Endothelial cell of umbilical vein (primary cell): ENCODE data around the gene SELENOH. TPM values are rescaled to one million over a fixed set of nuclear protein-coding genes. Genes with fewer than 3 reads are reported as not detected.

Experiments
- BruUV-seq: library from RNA; stranded (reverse); fragments of 400-500 nt; replicated peaks from 2 replicates; lab custom pipeline; 2021; lab: Mats Ljungman, UMichigan
- CTCF ChIA-PET: fragments of 300-600, 350-600 bp; sonication (Branson Sonifier 250); formaldehyde crosslinking; loops from one replicate; lab custom pipeline; 2021; ENCODE audit warnings: antibody characterized with exemption, inconsistent platforms; lab: Charles Lee
- POLR2A ChIA-PET: fragments of 300-600, 350-600 bp; sonication (Branson Sonifier 250); formaldehyde crosslinking; loops from one replicate; lab custom pipeline; 2021; ENCODE audit warnings: antibody characterized with exemption, inconsistent platforms; lab: Charles Lee
- DNase-seq: peaks from one replicate; pipeline ENCODE4 v3.0.0-alpha.2; 2011; ENCODE audit warnings: low read depth, low spot score
- FAIRE-seq: peaks from 2 replicates; lab custom pipeline; 2011; peaks lifted over from hg19 to GRCh38; lab: Jason Lieb, UNC
- H2AFZ ChIP-seq: 2 replicates; pipeline ENCODE4 v1.6.0; 2012; ENCODE audit warnings: low read depth, low read length, control low read depth, inconsistent platforms
- H3K27ac ChIP-seq: 2 replicates; pipeline ENCODE4 v1.5.1; 2011; ENCODE audit warnings: low read depth, mild to moderate bottlenecking, control low read depth, low read length, moderate library complexity; ENCODE audit not compliant: insufficient read depth
- H3K27me3 ChIP-seq, 2 experiments: 2 replicates each; pipeline versions ENCODE4 v1.6.0 to v1.6.1; 2011; ENCODE audit warnings: low read length in 2 of 2, mixed read lengths in 1 of 2; ENCODE audit not compliant: control insufficient read depth in 2 of 2, insufficient read depth in 2 of 2
- H3K36me3 ChIP-seq, 2 experiments: 2 replicates in 1 of 2; 3 replicates in 1 of 2; pipeline ENCODE4 v1.5.1; 2011; ENCODE audit warnings: low read length in 2 of 2, mild to moderate bottlenecking in 1 of 2, moderate library complexity in 1 of 2; ENCODE audit not compliant: control insufficient read depth in 2 of 2, insufficient read depth in 2 of 2; ENCODE audit errors: extremely low read depth in 1 of 2
- H3K4me1 ChIP-seq: 3 replicates; pipeline ENCODE4 v1.5.1; 2011; ENCODE audit warnings: mild to moderate bottlenecking, low read length; ENCODE audit not compliant: control insufficient read depth, insufficient read depth; ENCODE audit errors: extremely low read depth
- H3K4me2 ChIP-seq: 2 replicates; pipeline ENCODE4 v1.6.1; 2011; ENCODE audit warnings: low read length, control low read depth, mixed read lengths; ENCODE audit not compliant: insufficient read depth
- H3K4me3 ChIP-seq, 3 experiments: fragments of 200-600 bp in 1 of 3; sonication (generic), shearing (Covaris generic) in 1 of 3; replicated peaks in 1 of 3; 2 replicates each; pipeline ENCODE4 v1.5.1; 2011 to 2016; ENCODE audit warnings: control low read depth in 3 of 3, low read length in 3 of 3, mild to moderate bottlenecking in 2 of 3, inconsistent platforms in 1 of 3, low read depth in 1 of 3, moderate library complexity in 1 of 3; ENCODE audit not compliant: insufficient read depth in 1 of 3
- H3K79me2 ChIP-seq: 2 replicates; pipeline ENCODE4 v1.6.0; 2012; ENCODE audit warnings: low read length, inconsistent platforms; ENCODE audit not compliant: control insufficient read depth, insufficient read depth
- H3K9ac ChIP-seq: replicated peaks from 2 replicates; pipeline ENCODE3; 2011; ENCODE audit warnings: low read length, control low read depth; ENCODE audit not compliant: insufficient read depth; ENCODE audit errors: extremely low read depth
- H3K9me1 ChIP-seq: replicated peaks from 3 replicates; pipeline ENCODE4 v1.6.0; 2011; ENCODE audit warnings: mild to moderate bottlenecking, low read length; ENCODE audit not compliant: control insufficient read depth, insufficient read depth; ENCODE audit errors: extremely low read depth
- H3K9me3 ChIP-seq: replicated peaks from 2 replicates; pipeline ENCODE4 v1.5.1; 2012; ENCODE audit warnings: low read length, inconsistent platforms; ENCODE audit not compliant: control insufficient read depth, insufficient read depth
- H4K20me1 ChIP-seq: replicated peaks from 2 replicates; pipeline ENCODE3; 2011; ENCODE audit warnings: mild to moderate bottlenecking, low read length; ENCODE audit not compliant: control insufficient read depth, insufficient read depth; ENCODE audit errors: extremely low read depth
- EZH2 ChIP-seq: IDR thresholded peaks from 2 replicates; pipeline ENCODE4 v1.6.1; 2012; ENCODE audit warnings: borderline replicate concordance, low read depth, mild to moderate bottlenecking, moderate library complexity, low read length, inconsistent platforms; ENCODE audit not compliant: severe bottlenecking
- FOS ChIP-seq: IDR thresholded peaks from 2 replicates; pipeline ENCODE4 v1.6.1; 2011; ENCODE audit warnings: mild to moderate bottlenecking, low read length, moderate library complexity, borderline replicate concordance; ENCODE audit not compliant: insufficient read depth
- GATA2 ChIP-seq: IDR thresholded peaks from 2 replicates; pipeline ENCODE4 v1.7.0; 2011; ENCODE audit warnings: low read depth, mild to moderate bottlenecking, moderate library complexity, mixed read lengths, low read length; ENCODE audit not compliant: insufficient read length, insufficient read depth
- JUN ChIP-seq: IDR thresholded peaks from 2 replicates; pipeline ENCODE4 v1.6.1; 2011; ENCODE audit warnings: borderline replicate concordance, low read depth; ENCODE audit not compliant: insufficient read length, insufficient read depth
- MYC ChIP-seq: IDR thresholded peaks from one replicate; pipeline ENCODE4 v1.6.1; 2011; ENCODE audit warnings: mild to moderate bottlenecking, low read depth, low read length
- POLR2A ChIP-seq: IDR thresholded peaks from 2 replicates; pipeline ENCODE4 v1.6.1; 2012; ENCODE audit warnings: low read depth, mild to moderate bottlenecking, control low read depth, low read length
- POLR2AphosphoS5 ChIP-seq: IDR thresholded peaks from 2 replicates; pipeline ENCODE4 v1.6.1; 2012; ENCODE audit warnings: low read depth, mild to moderate bottlenecking, control low read depth, low read length, moderate library complexity; ENCODE audit not compliant: insufficient read depth
- dilution Hi-C: fragments of 300-500 bp; cut with MboI; formaldehyde crosslinking; loops from one replicate; pipeline ENCODE4 v1.15.0; 2019; ENCODE audit warnings: low sequenced_read_pairs; ENCODE audit not compliant: extremely low pct_ligation_motif_present
- intact Hi-C: fragments of 100-400 bp; cut with micrococcal nuclease; formaldehyde crosslinking; loops from one replicate; pipeline ENCODE4 v1.10.0; 2022
- polyA plus RNA-seq, 4 experiments: library from polyadenylated mRNA; depleted of rRNA in 3 of 4; stranded (reverse) in 3 of 4; unstranded in 1 of 4; fragments of >200 nt; gene quantifications; 2 replicates each; pipeline versions ENCODE4 v1.2.1 to v1.2.3, GENCODE V29; 2011 to 2012; ENCODE audit warnings: missing spikeins in 1 of 4
- total RNA-seq: library from RNA; stranded (reverse); gene quantifications from 2 replicates; pipeline ENCODE4 v1.2.3, GENCODE V29; 2021
- TF ChIP-seq, protein P1 (sequence below): IDR thresholded peaks from 2 replicates; pipeline ENCODE4 v1.6.1; 2011; ENCODE audit not compliant: insufficient read depth, insufficient read length
- TF ChIP-seq, protein P2 (sequence below), 2 donors: IDR thresholded peaks; 1 replicate in 1 of 2; 2 replicates in 1 of 2; pipeline ENCODE4 v1.5.1; 2011; ENCODE audit warnings: low read length in 2 of 2, mild to moderate bottlenecking in 2 of 2, moderate library complexity in 2 of 2, control low read depth in 1 of 2, inconsistent platforms in 1 of 2, low read depth in 1 of 2; ENCODE audit not compliant: insufficient read depth in 1 of 2; ENCODE audit errors: extremely low read depth in 1 of 2

Gene SELENOH
- total and polyA plus RNA-seq, 2 donors (not counting 3 experiments of a cell fraction or from before 2014, with no cell fraction given): 161 to 247 TPM

- BruUV-seq: no TSS peak
- Histone ChIP-seq H3K4me2 (no peak overlapping the region), H3K27ac (no peak overlapping the region), H3K9me3 (no peaks in the 10 kb centered on the region), H3K79me2 (peaks cover 96% of the 10 kb centered on the region), H2AFZ (no peak overlapping the region), H3K36me3 (peaks cover 0 to 3% of the 10 kb centered on the region in 2 experiments), H3K4me3 (no peak overlapping the region), H3K4me1 (peaks cover 50% of the 10 kb centered on the region), H4K20me1 (peaks cover 10% of the 10 kb centered on the region), H3K9ac (no peak overlapping the region), H3K27me3 (no peaks in the 10 kb centered on the region), H3K9me1 (no peaks in the 10 kb centered on the region)
- DNase-seq (no peak), FAIRE-seq (no peak)
- intact Hi-C loops: no loop called here
- dilution Hi-C loops: no loop called here
- POLR2A ChIA-PET: no interaction called here
- TF ChIP-seq EZH2: no peak
- no peak for TF ChIP-seq GATA2
- TF ChIP-seq, protein P1, sequence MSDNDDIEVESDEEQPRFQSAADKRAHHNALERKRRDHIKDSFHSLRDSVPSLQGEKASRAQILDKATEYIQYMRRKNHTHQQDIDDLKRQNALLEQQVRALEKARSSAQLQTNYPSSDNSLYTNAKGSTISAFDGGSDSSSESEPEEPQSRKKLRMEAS: no peak
- TF ChIP-seq POLR2A: no peak
- TF ChIP-seq POLR2AphosphoS5: no peak
- TF ChIP-seq, protein P2, sequence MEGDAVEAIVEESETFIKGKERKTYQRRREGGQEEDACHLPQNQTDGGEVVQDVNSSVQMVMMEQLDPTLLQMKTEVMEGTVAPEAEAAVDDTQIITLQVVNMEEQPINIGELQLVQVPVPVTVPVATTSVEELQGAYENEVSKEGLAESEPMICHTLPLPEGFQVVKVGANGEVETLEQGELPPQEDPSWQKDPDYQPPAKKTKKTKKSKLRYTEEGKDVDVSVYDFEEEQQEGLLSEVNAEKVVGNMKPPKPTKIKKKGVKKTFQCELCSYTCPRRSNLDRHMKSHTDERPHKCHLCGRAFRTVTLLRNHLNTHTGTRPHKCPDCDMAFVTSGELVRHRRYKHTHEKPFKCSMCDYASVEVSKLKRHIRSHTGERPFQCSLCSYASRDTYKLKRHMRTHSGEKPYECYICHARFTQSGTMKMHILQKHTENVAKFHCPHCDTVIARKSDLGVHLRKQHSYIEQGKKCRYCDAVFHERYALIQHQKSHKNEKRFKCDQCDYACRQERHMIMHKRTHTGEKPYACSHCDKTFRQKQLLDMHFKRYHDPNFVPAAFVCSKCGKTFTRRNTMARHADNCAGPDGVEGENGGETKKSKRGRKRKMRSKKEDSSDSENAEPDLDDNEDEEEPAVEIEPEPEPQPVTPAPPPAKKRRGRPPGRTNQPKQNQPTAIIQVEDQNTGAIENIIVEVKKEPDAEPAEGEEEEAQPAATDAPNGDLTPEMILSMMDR (IDR thresholded peaks at IDR 0.05; ENCODE audit: extremely low read depth in 1 of 2, insufficient read depth in 1 of 2, low read depth in 1 of 2, low read length in 2 of 2): no peak
- no peak for TF ChIP-seq MYC
- TF ChIP-seq JUN: no peak
- no peak for TF ChIP-seq FOS
- CTCF ChIA-PET: interaction anchor here (1.0 to 3.2 kb wide), 5 partner anchors 9 to 752 kb away, joined by 3 to 41 read pairs (median 6); partner anchors contain the start of genes BTBD18 and CTNND1
Measured at GRCh38 chr11:57771365-57771764, 30.1 kb downstream of the SELENOH start.
